HepG2 (cell line): ENCODE results near the gene ANKRD40. TPM values are rescaled to one million over a fixed set of nuclear protein-coding genes. Genes with fewer than 3 reads are reported as not detected.
A peak's percentile ranks its signal among the peaks of the same experiment; 100 is the strongest.

ENCODE experiments used
- CERS6 ChIP-seq: sonication (generic); formaldehyde crosslinking; IDR thresholded peaks from 2 replicates; pipeline ENCODE4 v1.5.0; 2020; ENCODE audit warnings: missing genetic modification reagents
- FOXK1 ChIP-seq: sonication (generic); formaldehyde crosslinking; IDR thresholded peaks from 2 replicates; pipeline ENCODE4 v1.4.0; 2020; ENCODE audit warnings: low read depth, missing genetic modification reagents, borderline replicate concordance
- FOXK2 ChIP-seq: fragments of 450-650 bp; IDR thresholded peaks from 2 replicates; pipeline ENCODE4 v1.6.1; 2016
- KLF16 ChIP-seq, 2 experiments: sonication (generic) in 1 of 2; formaldehyde crosslinking in 1 of 2; IDR thresholded peaks; 2 replicates each; pipeline versions ENCODE4 v1.6.1 to v1.8.0; 2016 to 2023; ENCODE audit warnings: missing genetic modification reagents in 2 of 2, missing compliant biosample characterization in 1 of 2
- KLF9 ChIP-seq: IDR thresholded peaks from 2 replicates; pipeline ENCODE4 v1.6.1; 2016; ENCODE audit warnings: low read depth
- MIER3 ChIP-seq: IDR thresholded peaks from 2 replicates; pipeline ENCODE4 v1.6.1; 2016; ENCODE audit warnings: missing compliant biosample characterization, borderline replicate concordance
- NFKB2 ChIP-seq: sonication (generic); formaldehyde crosslinking; IDR thresholded peaks from 2 replicates; pipeline ENCODE4 v1.4.0; 2020; ENCODE audit warnings: missing genetic modification reagents, borderline replicate concordance
- PBX3 ChIP-seq: sonication (generic); formaldehyde crosslinking; IDR thresholded peaks from 2 replicates; pipeline ENCODE4 v1.8.1; 2023; ENCODE audit warnings: missing genetic modification reagents, inconsistent platforms, borderline replicate concordance
- POGZ ChIP-seq: sonication (generic); formaldehyde crosslinking; IDR thresholded peaks from 2 replicates; pipeline ENCODE4 v1.4.0; 2020; ENCODE audit warnings: mild to moderate bottlenecking, missing genetic modification reagents
- SATB2 ChIP-seq: sonication (generic); formaldehyde crosslinking; IDR thresholded peaks from 2 replicates; pipeline ENCODE4 v1.5.0; 2020; ENCODE audit warnings: missing genetic modification reagents
- SETDB1 ChIP-seq: sonication (generic); formaldehyde crosslinking; IDR thresholded peaks from 2 replicates; pipeline ENCODE4 v1.5.1; 2020; ENCODE audit warnings: missing genetic modification reagents, mild to moderate bottlenecking, borderline replicate concordance
- SKIL ChIP-seq: sonication (generic); formaldehyde crosslinking; IDR thresholded peaks from 2 replicates; pipeline ENCODE4 v1.8.0; 2022; ENCODE audit warnings: missing genetic modification reagents, mild to moderate bottlenecking, moderate library complexity, borderline replicate concordance
- SP5 ChIP-seq: IDR thresholded peaks from 2 replicates; pipeline ENCODE4 v1.6.1; 2016; ENCODE audit warnings: low read depth, borderline replicate concordance
- ZBTB10 ChIP-seq: sonication (generic); formaldehyde crosslinking; IDR thresholded peaks from 2 replicates; pipeline ENCODE4 v1.4.0; 2020; ENCODE audit warnings: missing genetic modification reagents, borderline replicate concordance
- ZBTB46 ChIP-seq: sonication (generic); formaldehyde crosslinking; IDR thresholded peaks from 2 replicates; pipeline ENCODE4 v1.4.0; 2020; ENCODE audit warnings: mild to moderate bottlenecking, missing genetic modification reagents, borderline replicate concordance
- ZFP82 ChIP-seq: sonication (generic); formaldehyde crosslinking; IDR thresholded peaks from 2 replicates; pipeline ENCODE4 v1.5.1; 2020; ENCODE audit warnings: mild to moderate bottlenecking, missing genetic modification reagents, borderline replicate concordance
- ZNF136 ChIP-seq: sonication (generic); formaldehyde crosslinking; IDR thresholded peaks from 2 replicates; pipeline ENCODE4 v1.8.1; 2022; ENCODE audit warnings: low read depth, mild to moderate bottlenecking, moderate library complexity, missing genetic modification reagents
- ZNF282 ChIP-seq: fragments of 450-650 bp; IDR thresholded peaks from 2 replicates; pipeline ENCODE4 v1.6.1; 2018; ENCODE audit not compliant: partially characterized antibody
- ZNF326 ChIP-seq: sonication (generic); formaldehyde crosslinking; IDR thresholded peaks from 2 replicates; pipeline ENCODE4 v1.4.0; 2020; ENCODE audit warnings: missing genetic modification reagents, borderline replicate concordance
- ZNF629 ChIP-seq: sonication (generic); formaldehyde crosslinking; conservative IDR thresholded peaks from 2 replicates; pipeline ENCODE4 v1.5.0; 2020; ENCODE audit warnings: missing genetic modification reagents
- ZSCAN21 ChIP-seq: sonication (generic); formaldehyde crosslinking; IDR thresholded peaks from 2 replicates; pipeline ENCODE4 v1.8.0; 2022; ENCODE audit warnings: mild to moderate bottlenecking, missing genetic modification reagents, moderate library complexity, borderline replicate concordance
- polyA plus RNA-seq, 8 experiments: library from polyadenylated mRNA; depleted of rRNA in 3 of 8; stranded (reverse) in 7 of 8; unstranded in 1 of 8; fragments of >200 nt; fragmentation: Illumina TruSeq in 4 of 8; extraction: Trizol in 4 of 8; gene quantifications; 2 replicates each; pipeline versions ENCODE4 v1.2.1 to v1.2.3, GENCODE V29; 2011 to 2016; ENCODE audit warnings: low read depth in 4 of 8, missing spikeins in 1 of 8, mixed read lengths in 1 of 8; ENCODE audit not compliant: insufficient read depth in 1 of 8
- total RNA-seq, 5 experiments: library from RNA; depleted of rRNA; stranded (reverse); fragments of >200 nt; fragmentation: Illumina TruSeq; extraction: Trizol; gene quantifications; 2 replicates each; pipeline ENCODE4 v1.2.3, GENCODE V29; 2016; ENCODE audit warnings: low read depth in 1 of 5

The ANKRD40 gene
- total and polyA plus RNA-seq, 2 of the 13 experiments (the other 11 are each of a cell fraction or from before 2014, with no cell fraction given), result 35.0 to 46.4 TPM

GRCh38 chr17:50667259-50668024 is 40.3 kb downstream of the ANKRD40 start (continued):
- TF ChIP-seq ZNF629 (CRISPR knock-in tag) (no peak), CERS6 (CRISPR knock-in tag) (no peak), SETDB1 (CRISPR knock-in tag) (no peak), SKIL (CRISPR knock-in tag) (0 out of 2 replicates have a peak, but pooled peaks have one; percentile 22), ZFP82 (CRISPR knock-in tag) (no peak), MIER3 (CRISPR knock-in tag) (no peak), ZNF326 (CRISPR knock-in tag) (no peak), FOXK1 (no peak), FOXK2 (no peak), POGZ (CRISPR knock-in tag) (no peak), KLF9 (CRISPR knock-in tag) (no peak), ZSCAN21 (CRISPR knock-in tag) (no peak), SP5 (no peak), NFKB2 (CRISPR knock-in tag) (no peak; the same call in 1 of the 2 replicates), ZNF136 (CRISPR knock-in tag) (no peak), PBX3 (CRISPR knock-in tag) (no peak), KLF16 (CRISPR knock-in tag; IDR thresholded peaks at IDR 0.05) (no peak), ZBTB46 (CRISPR knock-in tag) (no peak), ZBTB10 (CRISPR knock-in tag) (no peak), ZNF282 (no peak), SATB2 (CRISPR knock-in tag) (no peak)
